ENCODE data around the gene ADAMTS2. TPM values are rescaled to one million over a fixed set of nuclear protein-coding genes. Genes with fewer than 3 reads are reported as not detected.

ADAMTS2 gene
- total RNA-seq, 1 experiment from 2014 or later: 3.9 TPM

GRCh38 chr5:179323026-179323870 is 22.0 kb downstream of the ADAMTS2 start:
- intact Hi-C loops (cut with micrococcal nuclease): no loop called here
- H3K36me3 ChIP-seq (ENCODE audit: control insufficient read depth in 1 of 2, insufficient read depth in 2 of 2, low read length in 2 of 2): no peaks in the 10 kb centered on the region
- POLR2A ChIA-PET: no interaction called here
- H3K27ac ChIP-seq (ENCODE audit: low read depth, low read length): no peak overlapping the region
- no peak overlapping the region for H3K4me2 ChIP-seq (ENCODE audit: low read length)
- H3K27me3 ChIP-seq (ENCODE audit: insufficient read depth, low read length): no peaks in the 10 kb centered on the region
- TF ChIP-seq CBX3 (IDR thresholded peaks at IDR 0.05; ENCODE audit: low read depth): no peak
- TF ChIP-seq, protein P1, sequence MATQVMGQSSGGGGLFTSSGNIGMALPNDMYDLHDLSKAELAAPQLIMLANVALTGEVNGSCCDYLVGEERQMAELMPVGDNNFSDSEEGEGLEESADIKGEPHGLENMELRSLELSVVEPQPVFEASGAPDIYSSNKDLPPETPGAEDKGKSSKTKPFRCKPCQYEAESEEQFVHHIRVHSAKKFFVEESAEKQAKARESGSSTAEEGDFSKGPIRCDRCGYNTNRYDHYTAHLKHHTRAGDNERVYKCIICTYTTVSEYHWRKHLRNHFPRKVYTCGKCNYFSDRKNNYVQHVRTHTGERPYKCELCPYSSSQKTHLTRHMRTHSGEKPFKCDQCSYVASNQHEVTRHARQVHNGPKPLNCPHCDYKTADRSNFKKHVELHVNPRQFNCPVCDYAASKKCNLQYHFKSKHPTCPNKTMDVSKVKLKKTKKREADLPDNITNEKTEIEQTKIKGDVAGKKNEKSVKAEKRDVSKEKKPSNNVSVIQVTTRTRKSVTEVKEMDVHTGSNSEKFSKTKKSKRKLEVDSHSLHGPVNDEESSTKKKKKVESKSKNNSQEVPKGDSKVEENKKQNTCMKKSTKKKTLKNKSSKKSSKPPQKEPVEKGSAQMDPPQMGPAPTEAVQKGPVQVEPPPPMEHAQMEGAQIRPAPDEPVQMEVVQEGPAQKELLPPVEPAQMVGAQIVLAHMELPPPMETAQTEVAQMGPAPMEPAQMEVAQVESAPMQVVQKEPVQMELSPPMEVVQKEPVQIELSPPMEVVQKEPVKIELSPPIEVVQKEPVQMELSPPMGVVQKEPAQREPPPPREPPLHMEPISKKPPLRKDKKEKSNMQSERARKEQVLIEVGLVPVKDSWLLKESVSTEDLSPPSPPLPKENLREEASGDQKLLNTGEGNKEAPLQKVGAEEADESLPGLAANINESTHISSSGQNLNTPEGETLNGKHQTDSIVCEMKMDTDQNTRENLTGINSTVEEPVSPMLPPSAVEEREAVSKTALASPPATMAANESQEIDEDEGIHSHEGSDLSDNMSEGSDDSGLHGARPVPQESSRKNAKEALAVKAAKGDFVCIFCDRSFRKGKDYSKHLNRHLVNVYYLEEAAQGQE (IDR thresholded peaks at IDR 0.05; ENCODE audit: low read depth): no peak
- TF ChIP-seq YY1 (IDR thresholded peaks at IDR 0.05; ENCODE audit: extremely low read depth, insufficient replicate concordance, low read depth, low read length): no peak
- TF ChIP-seq, protein P2, sequence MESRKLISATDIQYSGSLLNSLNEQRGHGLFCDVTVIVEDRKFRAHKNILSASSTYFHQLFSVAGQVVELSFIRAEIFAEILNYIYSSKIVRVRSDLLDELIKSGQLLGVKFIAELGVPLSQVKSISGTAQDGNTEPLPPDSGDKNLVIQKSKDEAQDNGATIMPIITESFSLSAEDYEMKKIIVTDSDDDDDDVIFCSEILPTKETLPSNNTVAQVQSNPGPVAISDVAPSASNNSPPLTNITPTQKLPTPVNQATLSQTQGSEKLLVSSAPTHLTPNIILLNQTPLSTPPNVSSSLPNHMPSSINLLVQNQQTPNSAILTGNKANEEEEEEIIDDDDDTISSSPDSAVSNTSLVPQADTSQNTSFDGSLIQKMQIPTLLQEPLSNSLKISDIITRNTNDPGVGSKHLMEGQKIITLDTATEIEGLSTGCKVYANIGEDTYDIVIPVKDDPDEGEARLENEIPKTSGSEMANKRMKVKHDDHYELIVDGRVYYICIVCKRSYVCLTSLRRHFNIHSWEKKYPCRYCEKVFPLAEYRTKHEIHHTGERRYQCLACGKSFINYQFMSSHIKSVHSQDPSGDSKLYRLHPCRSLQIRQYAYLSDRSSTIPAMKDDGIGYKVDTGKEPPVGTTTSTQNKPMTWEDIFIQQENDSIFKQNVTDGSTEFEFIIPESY (IDR thresholded peaks at IDR 0.05; ENCODE audit: extremely low read depth, insufficient replicate concordance, low read length): no peak
- no peak for TF ChIP-seq CEBPB (IDR thresholded peaks at IDR 0.05; ENCODE audit: low read depth)
- no peak for TF ChIP-seq EZH2phosphoT487 (IDR thresholded peaks at IDR 0.05; ENCODE audit: borderline replicate concordance)
- TF ChIP-seq ZFX (IDR thresholded peaks at IDR 0.05): no peak
- TF ChIP-seq POLR2A (IDR thresholded peaks at IDR 0.05; ENCODE audit: borderline replicate concordance, extremely low read depth, insufficient read depth, insufficient read length): no peak
- TF ChIP-seq ELF1 (IDR thresholded peaks at IDR 0.05; ENCODE audit: borderline replicate concordance, low read depth): no peak
- no peak for TF ChIP-seq TCF7L2 (IDR thresholded peaks at IDR 0.05; ENCODE audit: borderline replicate concordance, extremely low read depth, insufficient read depth, insufficient read length)
- TF ChIP-seq FOSL1 (IDR thresholded peaks at IDR 0.05; ENCODE audit: low read depth): no peak
- RAD21 ChIA-PET (ENCODE audit: low non-redundant PET in 1 of 2, low total read pairs in 2 of 2, uncharacterized antibody in 2 of 2, unreplicated experiment in 2 of 2): no interaction called here
- BruUV-seq (replicated peaks): no TSS peak
- no peaks in the 10 kb centered on the region for H3K9me3 ChIP-seq (ENCODE audit: control insufficient read depth in 1 of 2, insufficient read depth in 1 of 2, low read depth in 1 of 2, low read length in 2 of 2)
- CTCF ChIA-PET: no interaction called here
- no peak overlapping the region for H2AFZ ChIP-seq (ENCODE audit: low read depth, low read length, poor library complexity, severe bottlenecking)
- H3K9ac ChIP-seq (ENCODE audit: low read length): no peak overlapping the region
- ATAC-seq (no peak), DNase-seq (ENCODE audit: low read depth, low spot score) (no peak)
- H3K9me2 ChIP-seq (ENCODE audit: insufficient read depth): no peaks in the 10 kb centered on the region
- no peaks in the 10 kb centered on the region for H3K79me2 ChIP-seq (ENCODE audit: insufficient read depth, low read length)
- H3K4me1 ChIP-seq (ENCODE audit: control insufficient read depth in 1 of 2, insufficient read depth in 2 of 2, low read length in 2 of 2): no peaks in the 10 kb centered on the region
- H3K4me3 ChIP-seq (replicated peaks in 1 of 2; ENCODE audit: low read depth in 1 of 2, low read length in 2 of 2): no peak overlapping the region
- H4K20me1 ChIP-seq (ENCODE audit: insufficient read depth): no peaks in the 10 kb centered on the region

All from HCT116 (cell line).